ENCODE results near the gene ST6GALNAC5. TPM values are rescaled to one million over a fixed set of nuclear protein-coding genes. Genes with fewer than 3 reads are reported as not detected.

Gene ST6GALNAC5
- total and polyA plus RNA-seq, 2 of the 13 experiments (the other 11 are each of a cell fraction or from before 2014, with no cell fraction given) = not detected

DNA sequence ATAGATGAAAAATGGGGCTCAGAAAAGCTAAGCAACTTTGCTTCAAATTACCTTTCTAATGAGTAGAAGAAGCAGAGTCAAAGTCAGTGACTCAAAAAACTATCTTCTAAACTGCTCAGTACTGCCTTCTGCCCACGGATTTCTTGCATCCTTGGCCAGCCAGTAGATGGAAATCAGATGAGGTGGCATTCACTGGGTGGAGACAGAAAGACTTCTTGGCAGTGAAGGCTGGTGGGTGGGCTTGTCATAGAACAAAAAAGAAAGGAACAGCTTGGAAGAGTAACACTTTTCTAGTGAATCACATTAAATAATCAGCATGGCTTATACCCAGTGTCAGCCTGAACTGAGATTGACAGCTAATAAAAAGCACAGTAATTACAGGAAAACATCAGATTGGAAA is 170.7 kb downstream of the ST6GALNAC5 start:
- Histone ChIP-seq H3K36me3 (replicated peaks in 1 of 2; ENCODE audit: control insufficient read depth in 1 of 2, insufficient read depth in 2 of 2, low read length in 2 of 2) (no peaks in the 10 kb centered on the region), H3K27me3 (ENCODE audit: control insufficient read depth in 1 of 2, insufficient read depth in 2 of 2, low read length in 2 of 2) (no peaks in the 10 kb centered on the region), H3K27ac (ENCODE audit: extremely low read length, insufficient read depth, low read length) (no peak overlapping the region), H3K9me3 (ENCODE audit: low read length) (no peaks in the 10 kb centered on the region), H3K4me1 (ENCODE audit: insufficient read depth, low read length) (no peaks in the 10 kb centered on the region), H3K79me2 (ENCODE audit: insufficient read depth, low read length) (no peaks in the 10 kb centered on the region), H4K20me1 (ENCODE audit: insufficient read depth, low read length) (no peaks in the 10 kb centered on the region; the same call in 1 of the 2 replicates), H3K4me3 (replicated peaks in 1 of 3; ENCODE audit: insufficient read depth in 1 of 3, low read depth in 2 of 3, low read length in 3 of 3) (no peak overlapping the region), H3K4me2 (ENCODE audit: low read depth, low read length) (no peak overlapping the region), H3K9ac (ENCODE audit: insufficient read depth, low read depth, low read length) (no peak overlapping the region), H2AFZ (ENCODE audit: low read length) (no peak overlapping the region)
- 0% methylated on average over 1 of the region's 1 CpG for WGBS (ENCODE audit: low lambda C conversion rate)
- no TSS peak for BruUV-seq (replicated peaks)
- ATAC-seq (no peak), FAIRE-seq (no peak), DNase-seq (ENCODE audit: low spot score) (no peak)
- TF ChIP-seq RNF219 (CRISPR knock-in tag; IDR thresholded peaks at IDR 0.05) (no peak), NR2F2 (IDR thresholded peaks at IDR 0.05; ENCODE audit: borderline replicate concordance, low read depth) (no peak), ZNF672 (CRISPR knock-in tag; IDR thresholded peaks at IDR 0.05) (no peak), ZNF850 (CRISPR knock-in tag; conservative IDR thresholded peaks at IDR 0.05) (no peak)
- TF ChIP-seq, protein P1, sequence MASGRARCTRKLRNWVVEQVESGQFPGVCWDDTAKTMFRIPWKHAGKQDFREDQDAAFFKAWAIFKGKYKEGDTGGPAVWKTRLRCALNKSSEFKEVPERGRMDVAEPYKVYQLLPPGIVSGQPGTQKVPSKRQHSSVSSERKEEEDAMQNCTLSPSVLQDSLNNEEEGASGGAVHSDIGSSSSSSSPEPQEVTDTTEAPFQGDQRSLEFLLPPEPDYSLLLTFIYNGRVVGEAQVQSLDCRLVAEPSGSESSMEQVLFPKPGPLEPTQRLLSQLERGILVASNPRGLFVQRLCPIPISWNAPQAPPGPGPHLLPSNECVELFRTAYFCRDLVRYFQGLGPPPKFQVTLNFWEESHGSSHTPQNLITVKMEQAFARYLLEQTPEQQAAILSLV (CRISPR knock-in tag; IDR thresholded peaks at IDR 0.05; ENCODE audit: borderline replicate concordance) = no peak
- POLR2A ChIA-PET = no interaction called here
- CTCF ChIA-PET (ENCODE audit: low intra/inter-chr PET ratio, low total read pairs) = no interaction called here
- intact Hi-C loops (cut with micrococcal nuclease; ENCODE audit: unreplicated experiment) = no loop called here
- in situ Hi-C loops (cut with HindIII; ENCODE audit: extremely low pct_ligation_motif_present, low pct_unique_long_range_greater_than_20kb) = no loop called here

GRCh38 chr1:77039111-77039510 is 171.8 kb downstream of the ST6GALNAC5 start:
- Histone ChIP-seq H3K9me3 (ENCODE audit: low read length) (no peaks in the 10 kb centered on the region), H3K27ac (ENCODE audit: extremely low read length, insufficient read depth, low read length) (no peak overlapping the region), H3K4me3 (replicated peaks in 1 of 3; ENCODE audit: insufficient read depth in 1 of 3, low read depth in 2 of 3, low read length in 3 of 3) (no peak overlapping the region), H3K36me3 (replicated peaks in 1 of 2; ENCODE audit: control insufficient read depth in 1 of 2, insufficient read depth in 2 of 2, low read length in 2 of 2) (no peaks in the 10 kb centered on the region), H3K79me2 (ENCODE audit: insufficient read depth, low read length) (no peaks in the 10 kb centered on the region), H3K4me2 (ENCODE audit: low read depth, low read length) (no peak overlapping the region), H2AFZ (ENCODE audit: low read length) (no peak overlapping the region), H4K20me1 (ENCODE audit: insufficient read depth, low read length) (no peaks in the 10 kb centered on the region; the same call in 1 of the 2 replicates), H3K9ac (ENCODE audit: insufficient read depth, low read depth, low read length) (no peak overlapping the region), H3K27me3 (ENCODE audit: control insufficient read depth in 1 of 2, insufficient read depth in 2 of 2, low read length in 2 of 2) (no peaks in the 10 kb centered on the region), H3K4me1 (ENCODE audit: insufficient read depth, low read length) (no peaks in the 10 kb centered on the region)
- no TSS peak for BruUV-seq (replicated peaks)
- in situ Hi-C loops (cut with HindIII; ENCODE audit: extremely low pct_ligation_motif_present, low pct_unique_long_range_greater_than_20kb) (no loop called here), intact Hi-C loops (cut with micrococcal nuclease; ENCODE audit: unreplicated experiment) (no loop called here)
- WGBS (ENCODE audit: low lambda C conversion rate) = 0% methylated on average over 1 of the region's 1 CpG
- no peak for FAIRE-seq
- TF ChIP-seq HNF4G (IDR thresholded peaks at IDR 0.05; ENCODE audit: borderline replicate concordance, low read depth, low read length) (no peak), HNF4G (CRISPR knock-in tag; IDR thresholded peaks at IDR 0.05; ENCODE audit: borderline replicate concordance, low read depth) (no peak), TCF12 (IDR thresholded peaks at IDR 0.05) (no peak), TCF12 (CRISPR knock-in tag; IDR thresholded peaks at IDR 0.05) (no peak), AGO1 (IDR thresholded peaks at IDR 0.05; ENCODE audit: low read depth, low read length, poor library complexity, severe bottlenecking) (no peak)
- CTCF ChIA-PET (ENCODE audit: low intra/inter-chr PET ratio, low total read pairs) = no interaction called here
- ATAC-seq = no peak
- no peak for DNase-seq (ENCODE audit: low spot score)
- POLR2A ChIA-PET = no interaction called here

All from HepG2 (cell line).